ENCODE results near the gene MLKL.

Gene MLKL

GRCh38 chr16:74700438-74701225 is at the start of gene MLKL:
MLKL (minus strand) TSS chr16:74700862; CDS start chr16:74695757, 5,105 bp downstream.
- Histone ChIP-seq H3K27me3 (ENCODE audit: insufficient read depth, insufficient read length) (peaks cover 13% of the 10 kb centered on the region), H3K4me3 (ENCODE audit: insufficient read length, low read depth) (peak within 1 kb of the TSS; percentile 59), H3K9ac (ENCODE audit: insufficient read length, low read depth) (peak within 1 kb of the TSS; percentile 77), H3K9me3 (ENCODE audit: insufficient read depth, low read length) (no peaks in the 10 kb centered on the region), H3K4me1 (ENCODE audit: insufficient read depth, insufficient read length) (no peaks in the 10 kb centered on the region), H3K36me3 (ENCODE audit: insufficient read depth, insufficient read length, low read length) (no peaks in the 10 kb centered on the region)
- TF ChIP-seq ZNF274 (IDR thresholded peaks at IDR 0.05; ENCODE audit: low read depth, low read length) (no peak), YY1 (IDR thresholded peaks at IDR 0.05; ENCODE audit: insufficient read depth, insufficient read length) (no peak), SUZ12 (IDR thresholded peaks at IDR 0.05; ENCODE audit: extremely low read depth, insufficient read depth, insufficient read length) (no peak)
- DNase-seq (ENCODE audit: low read depth, low spot score): no peak

- Histone ChIP-seq H3K36me3 (ENCODE audit: insufficient read depth, insufficient read length, low read length) (no peaks in the 10 kb centered on the region), H3K9me3 (ENCODE audit: insufficient read depth, low read length) (no peaks in the 10 kb centered on the region), H3K4me1 (ENCODE audit: insufficient read depth, insufficient read length) (peaks cover 10% of the 10 kb centered on the region), H3K4me3 (ENCODE audit: insufficient read length, low read depth) (no peak overlapping the region), H3K9ac (ENCODE audit: insufficient read length, low read depth) (peak overlapping the region; percentile 61), H3K27me3 (ENCODE audit: insufficient read depth, insufficient read length) (no peaks in the 10 kb centered on the region)
- DNase-seq (ENCODE audit: low read depth, low spot score): no peak
- TF ChIP-seq ZNF274 (IDR thresholded peaks at IDR 0.05; ENCODE audit: low read depth, low read length): no peak
- no peak for TF ChIP-seq YY1 (IDR thresholded peaks at IDR 0.05; ENCODE audit: insufficient read depth, insufficient read length)
- TF ChIP-seq SUZ12 (IDR thresholded peaks at IDR 0.05; ENCODE audit: extremely low read depth, insufficient read depth, insufficient read length): no peak
Observed at GRCh38 chr16:74749291-74750055, 48.8 kb upstream of the MLKL start.

- H3K4me1 ChIP-seq (ENCODE audit: insufficient read depth, insufficient read length): peaks cover 10% of the 10 kb centered on the region
- no peak for DNase-seq (ENCODE audit: low read depth, low spot score)
- H3K9ac ChIP-seq (ENCODE audit: insufficient read length, low read depth): peak overlapping the region; percentile 59
- H3K36me3 ChIP-seq (ENCODE audit: insufficient read depth, insufficient read length, low read length): no peaks in the 10 kb centered on the region
- no peak for TF ChIP-seq SUZ12 (IDR thresholded peaks at IDR 0.05; ENCODE audit: extremely low read depth, insufficient read depth, insufficient read length)
- TF ChIP-seq YY1 (IDR thresholded peaks at IDR 0.05; ENCODE audit: insufficient read depth, insufficient read length): no peak
- TF ChIP-seq ZNF274 (IDR thresholded peaks at IDR 0.05; ENCODE audit: low read depth, low read length): no peak
- no peaks in the 10 kb centered on the region for H3K27me3 ChIP-seq (ENCODE audit: insufficient read depth, insufficient read length)
- no peak overlapping the region for H3K4me3 ChIP-seq (ENCODE audit: insufficient read length, low read depth)
- H3K9me3 ChIP-seq (ENCODE audit: insufficient read depth, low read length): no peaks in the 10 kb centered on the region
Observed at GRCh38 chr16:74748616-74749026, 48.0 kb upstream of the MLKL start.

- TF ChIP-seq YY1 (IDR thresholded peaks at IDR 0.05; ENCODE audit: insufficient read depth, insufficient read length): no peak
- no peak for TF ChIP-seq ZNF274 (IDR thresholded peaks at IDR 0.05; ENCODE audit: low read depth, low read length)
- no peak for TF ChIP-seq SUZ12 (IDR thresholded peaks at IDR 0.05; ENCODE audit: extremely low read depth, insufficient read depth, insufficient read length)
- no peak overlapping the region for H3K4me3 ChIP-seq (ENCODE audit: insufficient read length, low read depth)
- H3K36me3 ChIP-seq (ENCODE audit: insufficient read depth, insufficient read length, low read length): no peaks in the 10 kb centered on the region
- H3K9me3 ChIP-seq (ENCODE audit: insufficient read depth, low read length): no peaks in the 10 kb centered on the region
- H3K9ac ChIP-seq (ENCODE audit: insufficient read length, low read depth): no peak overlapping the region
- no peaks in the 10 kb centered on the region for H3K27me3 ChIP-seq (ENCODE audit: insufficient read depth, insufficient read length)
- H3K4me1 ChIP-seq (ENCODE audit: insufficient read depth, insufficient read length): peaks cover 14% of the 10 kb centered on the region
- no peak for DNase-seq (ENCODE audit: low read depth, low spot score)
Observed at GRCh38 chr16:74747716-74748615, 47.3 kb upstream of the MLKL start.

- H3K9me3 ChIP-seq (ENCODE audit: insufficient read depth, low read length): no peaks in the 10 kb centered on the region
- no peak for DNase-seq (ENCODE audit: low read depth, low spot score)
- H3K36me3 ChIP-seq (ENCODE audit: insufficient read depth, insufficient read length, low read length): no peaks in the 10 kb centered on the region
- no peaks in the 10 kb centered on the region for H3K27me3 ChIP-seq (ENCODE audit: insufficient read depth, insufficient read length)
- no peak overlapping the region for H3K4me3 ChIP-seq (ENCODE audit: insufficient read length, low read depth)
- peaks cover 15% of the 10 kb centered on the region for H3K4me1 ChIP-seq (ENCODE audit: insufficient read depth, insufficient read length)
- TF ChIP-seq SUZ12 (IDR thresholded peaks at IDR 0.05; ENCODE audit: extremely low read depth, insufficient read depth, insufficient read length): no peak
- TF ChIP-seq YY1 (IDR thresholded peaks at IDR 0.05; ENCODE audit: insufficient read depth, insufficient read length): no peak
- no peak for TF ChIP-seq ZNF274 (IDR thresholded peaks at IDR 0.05; ENCODE audit: low read depth, low read length)
- H3K9ac ChIP-seq (ENCODE audit: insufficient read length, low read depth): no peak overlapping the region
Observed at GRCh38 chr16:74745926-74746325, 45.3 kb upstream of the MLKL start.

GRCh38 chr16:74745109-74745615 is 44.5 kb upstream of the MLKL start:
- Histone ChIP-seq H3K4me3 (ENCODE audit: insufficient read length, low read depth) (no peak overlapping the region), H3K9me3 (ENCODE audit: insufficient read depth, low read length) (no peaks in the 10 kb centered on the region), H3K4me1 (ENCODE audit: insufficient read depth, insufficient read length) (peaks cover 15% of the 10 kb centered on the region), H3K9ac (ENCODE audit: insufficient read length, low read depth) (no peak overlapping the region), H3K36me3 (ENCODE audit: insufficient read depth, insufficient read length, low read length) (no peaks in the 10 kb centered on the region), H3K27me3 (ENCODE audit: insufficient read depth, insufficient read length) (no peaks in the 10 kb centered on the region)
- TF ChIP-seq SUZ12 (IDR thresholded peaks at IDR 0.05; ENCODE audit: extremely low read depth, insufficient read depth, insufficient read length) (no peak), ZNF274 (IDR thresholded peaks at IDR 0.05; ENCODE audit: low read depth, low read length) (no peak), YY1 (IDR thresholded peaks at IDR 0.05; ENCODE audit: insufficient read depth, insufficient read length) (no peak)
- no peak for DNase-seq (ENCODE audit: low read depth, low spot score)
